ENCODE results near the gene WHAMM. TPM values are rescaled to one million over a fixed set of nuclear protein-coding genes. Genes with fewer than 3 reads are reported as not detected.
"Not testable (repeated sequence)": the region's sequence is repeated elsewhere in the genome, so short reads cannot be mapped to it uniquely, and the experiment has no call there.

Gene WHAMM
- 1 to 10 TPM; 3.2 to 4.8 (median 4.5) TPM for polyA plus RNA-seq

- peak within 1 kb of the TSS; percentile 88 for H3K27ac ChIP-seq (ENCODE audit: low read depth, low read length)
- WGBS, 3 donors = 0 to 1% (median 0%) methylated on average over 62 to 67 of the region's 67 CpGs
Observed at GRCh38 chr15:82809308-82810060, at the start of gene WHAMM. Gene WHAMM, plus strand, starts transcription at chr15:82809628. Its CDS starts 99 bp downstream, at chr15:82809727.

- no peak overlapping the region for H3K27ac ChIP-seq (ENCODE audit: low read depth, low read length)
- WGBS, 3 donors = 89 to 96% (median 92%) methylated on average over 7 of the region's 7 CpGs
Observed at GRCh38 chr15:82763361-82764116, 45.9 kb upstream of the WHAMM start.

GRCh38 chr15:82764117-82764490, 45.3 kb upstream of the WHAMM start:
- WGBS, 3 donors = 82 to 91% (median 83%) methylated on average over 4 of the region's 4 CpGs
- no peak overlapping the region for H3K27ac ChIP-seq (ENCODE audit: low read depth, low read length)

GRCh38 chr15:82764740-82765139, 44.7 kb upstream of the WHAMM start:
- no peak overlapping the region for H3K27ac ChIP-seq (ENCODE audit: low read depth, low read length)
- WGBS, 3 donors = 83 to 86% (median 84%) methylated on average over 9 of the region's 9 CpGs

GRCh38 chr15:82766201-82766600, 43.2 kb upstream of the WHAMM start:
- WGBS, 3 donors = 90 to 94% (median 92%) methylated on average over 7 of the region's 7 CpGs
- not testable (repeated sequence) for H3K27ac ChIP-seq (ENCODE audit: low read depth, low read length)

GRCh38 chr15:82767163-82767829, 42.1 kb upstream of the WHAMM start:
- 82 to 93% (median 89%) methylated on average over 2 of the region's 2 CpGs for WGBS, 3 donors
- no peak overlapping the region for H3K27ac ChIP-seq (ENCODE audit: low read depth, low read length)

- no peak overlapping the region for H3K27ac ChIP-seq (ENCODE audit: low read depth, low read length)
- WGBS, 3 donors = 71 to 82% (median 81%) methylated on average over 4 of the region's 4 CpGs
Observed at GRCh38 chr15:82768414-82769054, 40.9 kb upstream of the WHAMM start.

- no peak overlapping the region for H3K27ac ChIP-seq (ENCODE audit: low read depth, low read length)
- WGBS, 3 donors = 88 to 92% (median 92%) methylated on average over 12 of the region's 12 CpGs
Observed at GRCh38 chr15:82771789-82772607, 37.4 kb upstream of the WHAMM start.

GRCh38 chr15:82774496-82774895, 34.9 kb upstream of the WHAMM start:
- WGBS, 3 donors = 56 to 94% (median 58%) methylated on average over 7 of the region's 7 CpGs
- H3K27ac ChIP-seq (ENCODE audit: low read depth, low read length) = no peak overlapping the region

- WGBS, 3 donors = 80 to 94% (median 82%) methylated on average over 3 of the region's 3 CpGs
- no peak overlapping the region for H3K27ac ChIP-seq (ENCODE audit: low read depth, low read length)
Observed at GRCh38 chr15:82778755-82779154, 30.7 kb upstream of the WHAMM start.

GRCh38 chr15:82781349-82781748, 28.1 kb upstream of the WHAMM start:
- WGBS, 3 donors = 74 to 83% (median 76%) methylated on average over 4 of the region's 4 CpGs
- H3K27ac ChIP-seq (ENCODE audit: low read depth, low read length) = no peak overlapping the region

- WGBS, 3 donors = 94 to 96% (median 95%) methylated on average over 2 of the region's 2 CpGs
- no peak overlapping the region for H3K27ac ChIP-seq (ENCODE audit: low read depth, low read length)
Observed at GRCh38 chr15:82788496-82788895, 20.9 kb upstream of the WHAMM start.

GRCh38 chr15:82789491-82789890, 19.9 kb upstream of the WHAMM start:
- H3K27ac ChIP-seq (ENCODE audit: low read depth, low read length) = no peak overlapping the region
- WGBS, 3 donors = 81 to 92% (median 90%) methylated on average over 1 of the region's 1 CpG

- 76 to 93% (median 89%) methylated on average over 11 of the region's 11 CpGs for WGBS, 3 donors
Observed at GRCh38 chr15:82790321-82790720, 19.1 kb upstream of the WHAMM start.

GRCh38 chr15:82792068-82792467, 17.4 kb upstream of the WHAMM start:
- WGBS, 3 donors = 66 to 82% (median 80%) methylated on average over 1 of the region's 1 CpG
- no peak overlapping the region for H3K27ac ChIP-seq (ENCODE audit: low read depth, low read length)

More at GRCh38 chr15:82790321-82790720, 19.1 kb upstream of the WHAMM start:
- H3K27ac ChIP-seq (ENCODE audit: low read depth, low read length) = no peak overlapping the region

GRCh38 chr15:82793737-82794136, 15.7 kb upstream of the WHAMM start:
- no peak overlapping the region for H3K27ac ChIP-seq (ENCODE audit: low read depth, low read length)

- 74 to 85% (median 79%) methylated on average over 4 of the region's 4 CpGs for WGBS, 3 donors
Observed at GRCh38 chr15:82798104-82798503, 11.3 kb upstream of the WHAMM start.

More at GRCh38 chr15:82798104-82798503, 11.3 kb upstream of the WHAMM start:
- H3K27ac ChIP-seq (ENCODE audit: low read depth, low read length) = no peak overlapping the region

All from adipose tissue (tissue), 3 donors.